ENCODE measurements around the gene CSNK2B.

Gene CSNK2B

GRCh38 chr6:31711233-31711632 is 45.4 kb downstream of the CSNK2B start:
- DNase-seq (ENCODE audit: low spot score), result no peak

DNA sequence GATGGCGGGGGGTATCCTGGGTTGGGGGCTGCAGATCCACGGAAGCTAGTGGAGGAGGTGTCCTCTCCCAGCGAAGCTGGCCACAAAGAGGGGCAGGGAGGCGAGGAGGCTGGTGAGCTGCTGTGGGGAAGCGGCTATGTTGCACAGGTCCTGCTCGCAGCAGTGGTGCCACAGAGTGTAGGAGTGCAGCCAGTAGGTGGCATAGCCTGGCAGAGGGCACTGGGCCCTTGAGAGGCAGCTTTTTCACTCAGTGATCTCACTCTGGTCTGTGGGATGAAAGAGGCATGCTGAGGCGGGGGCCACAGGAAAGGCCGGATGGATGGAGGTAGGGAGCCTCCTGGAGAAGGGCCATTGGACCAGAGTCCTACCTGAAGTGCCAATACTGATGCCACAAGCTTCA is 46.4 kb downstream of the CSNK2B start:
- no peak for DNase-seq (ENCODE audit: low spot score)

- DNase-seq (ENCODE audit: low spot score), result no peak
Measured at GRCh38 chr6:31713465-31713864, 47.6 kb downstream of the CSNK2B start.

- DNase-seq (ENCODE audit: low spot score), result no peak
Measured at GRCh38 chr6:31713991-31714684, 48.3 kb downstream of the CSNK2B start.

GRCh38 chr6:31715022-31715958 is 49.4 kb downstream of the CSNK2B start, which contains the start of gene LY6G6D:
LY6G6D (plus strand) TSS chr6:31715348; CDS start chr6:31715356, 8 bp downstream.
- no peak for DNase-seq (ENCODE audit: low spot score)

DNA sequence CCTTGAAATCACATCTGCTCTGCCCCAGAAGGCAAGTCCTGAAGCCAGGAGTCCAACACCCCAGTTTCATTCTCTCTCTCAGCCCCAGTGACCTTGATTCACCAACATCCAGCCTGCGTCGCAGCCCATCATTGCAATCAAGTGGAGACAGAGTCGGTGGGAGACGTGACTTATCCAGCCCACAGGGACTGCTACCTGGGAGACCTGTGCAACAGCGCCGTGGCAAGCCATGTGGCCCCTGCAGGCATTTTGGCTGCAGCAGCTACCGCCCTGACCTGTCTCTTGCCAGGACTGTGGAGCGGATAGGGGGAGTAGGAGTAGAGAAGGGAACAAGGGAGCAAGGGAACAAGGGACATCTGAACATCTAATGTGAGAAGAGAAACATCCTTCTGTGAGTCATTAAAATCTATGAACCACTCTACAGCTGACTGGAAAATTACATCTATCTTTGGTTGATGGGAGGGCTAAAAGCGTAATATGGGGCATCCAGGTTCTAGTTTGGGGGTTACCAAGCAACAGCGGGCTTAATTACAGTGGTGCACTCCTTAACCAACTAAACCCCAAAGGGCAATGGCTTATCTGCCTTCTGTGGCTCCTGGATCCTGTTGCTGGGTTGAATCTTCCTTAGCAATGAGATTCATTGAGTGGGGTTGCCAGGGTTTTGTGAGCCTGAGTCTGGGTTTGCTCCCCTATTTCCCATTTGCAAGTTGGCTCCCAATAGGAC is 51.8 kb downstream of the CSNK2B start:
- DNase-seq (ENCODE audit: low spot score), result no peak

- no peak for DNase-seq (ENCODE audit: low spot score)
Measured at GRCh38 chr6:31718265-31718664, 52.4 kb downstream of the CSNK2B start.

- DNase-seq (ENCODE audit: low spot score), result no peak
Measured at GRCh38 chr6:31719001-31719400, 53.1 kb downstream of the CSNK2B start.

Measured in HuH-7 (cell line).